Thyroid gland (tissue), 4 donors: ENCODE measurements around the gene SORCS2.
"Not testable (repeated sequence)": the region's sequence is repeated elsewhere in the genome, so short reads cannot be mapped to it uniquely, and the experiment has no call there.

Experiments used
- CTCF ChIP-seq, 6 experiments: fragments of 200-600 bp in 3 of 6; fragments of 450-650 bp in 3 of 6; sonication (generic) in 3 of 6; IDR thresholded peaks; one replicate each; pipeline ENCODE4 v1.5.1; 2016 to 2019; ENCODE audit warnings: antibody characterized with exemption in 6 of 6, mild to moderate bottlenecking in 2 of 6, inconsistent platforms in 1 of 6, moderate library complexity in 1 of 6
- POLR2A ChIP-seq, 2 donors: fragments of 450-650 bp; IDR thresholded peaks; one replicate each; pipeline ENCODE4 v1.6.1; 2017; ENCODE audit warnings: antibody characterized with exemption in 2 of 2, mild to moderate bottlenecking in 2 of 2, moderate library complexity in 1 of 2

GRCh38 chr4:7452802-7453201, 260.5 kb downstream of the SORCS2 start:
- not testable (repeated sequence) for TF ChIP-seq POLR2A, CTCF (IDR thresholded peaks at IDR 0.05)
